EL (cell line): ENCODE measurements around the gene SAE1.
A peak's percentile ranks its signal among the peaks of the same experiment; 100 is the strongest.

Experiments used
- DNase-seq: peaks from one replicate; pipeline ENCODE4 v3.0.0-alpha.2; 2016

Gene SAE1

GRCh38 chr19:47168065-47168464 is 37.4 kb downstream of the SAE1 start:
- DNase-seq = no peak

DNA sequence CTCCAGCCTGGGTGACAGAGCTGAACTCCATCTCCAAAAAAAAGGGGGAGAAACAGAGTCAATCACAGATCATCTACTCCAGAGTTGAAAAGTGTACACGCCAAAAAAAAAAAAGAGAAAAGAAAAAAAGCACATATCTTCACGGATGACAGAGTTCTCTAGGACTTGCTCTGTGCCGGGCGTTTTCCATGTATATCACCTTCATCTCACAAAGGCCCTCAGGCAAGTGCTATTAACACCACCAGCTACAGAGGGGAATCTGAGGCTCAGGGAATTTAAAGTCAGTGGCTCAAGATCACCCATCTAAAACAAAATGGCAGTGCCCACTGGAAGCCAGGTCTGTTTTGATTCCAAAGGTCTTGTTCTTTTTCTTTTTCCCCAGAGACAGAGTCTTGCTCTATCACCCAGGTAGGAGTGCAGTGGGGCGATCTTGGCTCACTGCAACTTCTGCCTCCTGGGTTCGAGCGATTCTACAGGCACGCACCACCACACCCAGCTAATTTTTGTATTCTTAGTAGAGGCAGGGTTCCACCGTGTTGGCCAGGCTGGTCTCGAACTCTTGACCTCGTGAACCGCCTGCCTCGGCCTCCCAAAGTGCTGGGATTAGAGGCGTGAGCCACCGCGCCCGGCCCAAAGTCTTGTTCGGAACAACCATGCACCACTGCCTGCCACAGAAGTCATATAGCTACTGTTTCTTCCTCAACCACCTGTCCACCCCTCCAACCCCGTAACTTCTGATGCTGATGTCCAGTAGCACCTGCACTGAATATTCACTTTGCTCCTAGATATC is 42.2 kb downstream of the SAE1 start:
- no peak for DNase-seq

- DNase-seq = peak; percentile 59
Measured at GRCh38 chr19:47176071-47176626, 45.5 kb downstream of the SAE1 start.

DNA sequence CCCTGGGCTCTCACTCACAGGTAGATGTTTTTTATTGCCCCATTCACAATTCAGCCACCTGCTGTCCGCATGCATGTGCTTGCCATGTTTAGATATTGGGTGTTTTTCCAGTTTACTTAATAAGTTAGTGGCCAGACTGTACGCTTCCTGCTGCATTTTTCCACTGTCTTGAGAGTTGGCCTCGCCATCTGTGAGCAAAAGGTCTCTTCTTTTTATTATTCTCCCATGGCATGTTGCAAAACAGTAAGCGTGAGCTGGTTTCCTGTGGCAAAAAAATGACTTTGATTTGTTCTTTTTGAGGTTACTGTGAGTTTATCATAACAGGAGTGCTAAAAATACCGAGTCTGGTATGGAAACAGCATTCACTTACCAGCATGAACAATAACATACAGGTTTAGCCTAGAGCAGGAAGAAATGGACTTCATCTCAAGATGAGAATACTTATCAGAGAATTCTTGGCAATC is 46.0 kb downstream of the SAE1 start:
- DNase-seq = peak; percentile 71

DNA sequence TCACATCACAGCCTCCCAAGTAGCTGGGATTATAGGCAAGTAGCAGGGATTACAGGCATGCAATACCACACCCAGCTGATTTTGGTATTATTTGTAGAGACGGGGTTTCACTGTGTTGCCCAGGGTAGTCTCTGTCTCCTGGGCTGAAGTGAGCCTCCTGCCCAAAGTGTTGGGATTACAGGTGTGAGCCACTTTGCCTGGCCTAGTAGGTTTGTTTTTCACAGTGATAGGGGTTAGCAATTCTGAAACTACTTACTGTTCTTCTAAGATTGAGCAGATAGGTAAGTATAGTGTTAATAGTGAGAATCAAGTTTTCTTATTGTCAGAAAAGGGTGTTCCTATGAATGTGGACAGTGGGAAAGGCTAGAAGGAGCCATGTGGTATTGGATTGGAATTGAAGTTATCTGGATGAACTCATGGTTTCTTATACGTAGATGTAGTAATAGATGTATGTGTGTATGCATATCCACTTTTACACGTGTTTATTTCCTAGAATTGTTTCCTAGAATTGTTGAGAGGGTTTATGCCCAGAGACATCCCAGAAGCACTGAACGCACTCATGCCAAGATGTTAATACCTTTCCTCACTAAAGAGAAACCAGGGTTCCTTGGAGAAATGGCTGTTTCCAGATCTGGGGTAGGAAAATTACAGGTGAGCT is 49.1 kb downstream of the SAE1 start:
- DNase-seq = no peak

- DNase-seq = no peak
Measured at GRCh38 chr19:47183601-47184000, 53.0 kb downstream of the SAE1 start.

DNA sequence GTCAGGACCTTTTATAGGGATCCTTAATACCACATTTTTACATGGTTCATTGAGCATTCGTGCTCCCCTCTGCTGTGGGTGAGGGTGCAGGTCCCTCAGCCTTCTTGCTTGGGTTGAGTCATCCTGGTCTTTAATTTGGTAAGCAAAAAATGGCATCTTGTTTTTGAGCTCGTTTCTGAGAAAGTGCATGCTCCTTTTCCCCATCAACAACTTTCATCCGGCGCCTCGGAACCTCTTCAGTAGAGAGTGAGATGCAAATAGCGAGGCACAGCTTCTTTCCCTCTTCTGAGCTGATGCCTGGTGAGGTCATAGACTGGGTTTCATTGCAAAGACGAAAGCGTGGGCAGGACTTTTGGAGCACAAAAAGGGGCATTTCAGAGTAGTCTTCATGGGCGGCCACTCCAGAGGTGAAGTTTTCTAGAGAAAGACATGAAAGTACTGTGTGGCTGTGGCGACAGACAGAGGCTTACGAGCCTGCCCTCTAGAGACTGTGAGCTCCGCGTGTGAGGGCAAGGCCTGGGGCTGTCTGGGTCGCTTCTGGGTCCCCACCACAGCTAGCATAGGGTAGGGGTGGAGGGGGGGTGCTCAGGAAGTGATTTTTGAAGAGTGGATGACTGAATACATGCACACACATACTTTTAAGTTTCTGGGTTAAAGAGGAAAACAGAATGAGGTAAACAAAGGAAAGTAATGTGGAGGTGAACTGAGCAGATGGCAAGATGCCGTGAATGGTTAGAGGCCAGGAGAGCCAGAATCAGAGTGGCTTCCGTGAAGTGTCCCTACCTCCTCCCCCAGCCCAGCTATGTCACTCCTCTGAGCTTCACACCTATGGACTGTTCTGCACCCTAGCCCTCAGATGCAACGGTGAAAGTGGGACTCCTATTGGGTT is 56.1 kb downstream of the SAE1 start:
- no peak for DNase-seq

GRCh38 chr19:47187335-47187655 is 56.7 kb downstream of the SAE1 start:
- DNase-seq = no peak

DNA sequence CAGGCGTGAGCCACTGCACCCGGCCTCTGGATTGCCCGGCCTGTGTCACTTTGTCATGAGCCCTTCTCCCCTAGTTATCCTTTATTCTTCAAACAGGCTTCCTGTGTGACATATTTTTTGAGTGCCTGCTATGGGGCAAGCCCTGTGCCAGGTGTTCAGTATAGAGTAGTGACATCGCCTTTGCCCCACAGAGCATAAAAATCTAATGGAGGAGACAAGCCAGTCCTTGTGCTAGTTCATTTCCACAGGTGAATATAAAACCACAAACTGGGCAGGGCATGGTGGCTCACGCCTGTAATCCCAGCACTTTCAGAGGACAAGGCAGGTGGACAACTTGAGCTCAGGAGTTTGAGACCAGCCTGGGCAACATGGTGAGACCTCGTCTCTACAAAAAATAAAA is 57.2 kb downstream of the SAE1 start:
- no peak for DNase-seq

DNA sequence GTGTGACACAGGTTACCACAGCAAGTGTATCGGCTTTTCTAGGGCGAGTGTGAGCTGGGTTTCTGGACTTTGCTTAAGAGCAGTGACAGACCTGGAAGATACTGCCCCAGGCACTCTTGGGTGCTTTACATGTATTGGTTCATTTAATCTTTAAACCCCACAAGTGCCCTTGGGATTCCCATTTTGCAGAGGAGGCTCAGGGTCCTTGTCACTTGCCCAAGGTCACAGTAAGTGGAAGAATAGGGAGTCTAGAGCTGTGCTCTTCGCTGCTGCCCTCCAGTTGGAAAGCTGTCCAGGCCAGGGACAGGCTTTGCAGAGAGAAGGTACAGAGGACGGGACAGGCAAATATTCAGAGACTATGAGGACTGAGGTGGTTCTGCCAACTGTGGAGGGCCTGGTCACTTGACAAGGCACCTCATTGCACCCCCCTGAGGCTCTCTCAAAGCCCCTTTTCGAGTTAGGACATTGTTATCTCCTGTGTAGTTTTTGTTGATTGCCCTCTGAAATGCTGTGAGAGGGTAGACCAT is 57.9 kb downstream of the SAE1 start:
- no peak for DNase-seq

DNA sequence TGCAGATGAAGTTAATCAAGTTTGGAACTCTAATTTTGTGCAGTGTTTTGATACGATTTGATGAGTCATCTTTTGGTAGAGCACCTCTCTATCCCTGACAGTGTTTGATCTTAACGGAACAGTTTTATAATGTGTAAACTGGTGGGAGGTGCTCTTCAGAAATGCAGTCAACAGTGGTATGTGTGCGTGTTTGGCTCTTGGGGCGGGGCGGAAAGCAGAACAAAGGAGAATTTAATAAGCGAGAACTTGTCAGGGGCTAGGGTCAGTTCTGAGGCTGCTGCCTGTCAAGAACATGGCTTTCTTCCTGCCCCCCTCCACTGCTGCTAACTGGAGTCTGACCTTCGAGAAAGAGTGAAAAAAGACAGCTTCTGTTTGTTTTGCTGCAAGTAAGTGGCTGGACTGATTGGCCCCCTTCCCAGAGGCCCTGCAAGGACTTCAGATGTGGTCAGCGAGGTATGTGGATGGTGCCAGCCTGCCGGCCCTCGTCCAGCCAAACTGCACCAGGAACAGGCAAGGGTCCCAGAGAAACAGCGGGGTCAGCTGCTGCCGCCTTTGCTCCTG is 59.6 kb downstream of the SAE1 start:
- DNase-seq = peak; percentile 75

- DNase-seq = no peak
Measured at GRCh38 chr19:47195434-47195833, 64.8 kb downstream of the SAE1 start.

DNA sequence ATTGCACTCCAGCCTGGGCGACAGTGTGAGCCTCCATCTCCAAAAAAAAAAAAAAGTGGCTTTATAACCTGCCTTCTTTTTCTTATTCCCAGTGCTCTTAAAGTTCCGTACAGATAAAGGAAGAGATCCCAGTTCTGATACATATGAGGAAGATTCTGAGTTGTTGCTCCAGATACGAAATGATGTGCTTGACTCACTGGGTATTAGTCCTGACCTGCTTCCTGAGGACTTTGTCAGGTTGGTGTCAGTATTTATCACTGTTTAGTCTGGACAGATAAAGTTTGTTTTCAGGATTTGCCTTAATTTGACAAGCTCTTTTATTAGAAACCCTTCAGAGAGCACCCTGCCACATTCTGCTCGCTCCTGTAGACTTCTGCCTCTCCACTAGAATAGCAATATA is 66.5 kb downstream of the SAE1 start:
- DNase-seq = no peak

- no peak for DNase-seq
Measured at GRCh38 chr19:47200530-47200929, 69.9 kb downstream of the SAE1 start.

DNA sequence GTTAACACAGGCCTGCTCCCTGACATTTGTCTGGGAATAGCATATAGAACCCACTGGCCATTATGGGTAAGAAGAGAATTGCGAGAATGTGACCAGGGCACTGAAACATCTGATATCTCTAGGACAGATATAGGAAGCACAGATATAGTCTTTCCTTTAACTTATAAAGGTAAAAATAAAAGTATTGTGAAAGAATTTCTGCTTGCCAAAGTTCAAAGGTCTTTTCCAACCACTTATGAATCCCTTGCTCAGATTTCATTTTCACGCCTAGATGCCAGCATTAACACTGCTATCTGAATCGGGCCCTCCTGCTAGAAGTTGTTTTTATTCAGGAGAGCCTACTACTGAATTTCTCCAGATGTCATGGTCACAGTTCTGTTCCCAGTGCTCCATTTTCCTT is 72.6 kb downstream of the SAE1 start:
- no peak for DNase-seq

DNA sequence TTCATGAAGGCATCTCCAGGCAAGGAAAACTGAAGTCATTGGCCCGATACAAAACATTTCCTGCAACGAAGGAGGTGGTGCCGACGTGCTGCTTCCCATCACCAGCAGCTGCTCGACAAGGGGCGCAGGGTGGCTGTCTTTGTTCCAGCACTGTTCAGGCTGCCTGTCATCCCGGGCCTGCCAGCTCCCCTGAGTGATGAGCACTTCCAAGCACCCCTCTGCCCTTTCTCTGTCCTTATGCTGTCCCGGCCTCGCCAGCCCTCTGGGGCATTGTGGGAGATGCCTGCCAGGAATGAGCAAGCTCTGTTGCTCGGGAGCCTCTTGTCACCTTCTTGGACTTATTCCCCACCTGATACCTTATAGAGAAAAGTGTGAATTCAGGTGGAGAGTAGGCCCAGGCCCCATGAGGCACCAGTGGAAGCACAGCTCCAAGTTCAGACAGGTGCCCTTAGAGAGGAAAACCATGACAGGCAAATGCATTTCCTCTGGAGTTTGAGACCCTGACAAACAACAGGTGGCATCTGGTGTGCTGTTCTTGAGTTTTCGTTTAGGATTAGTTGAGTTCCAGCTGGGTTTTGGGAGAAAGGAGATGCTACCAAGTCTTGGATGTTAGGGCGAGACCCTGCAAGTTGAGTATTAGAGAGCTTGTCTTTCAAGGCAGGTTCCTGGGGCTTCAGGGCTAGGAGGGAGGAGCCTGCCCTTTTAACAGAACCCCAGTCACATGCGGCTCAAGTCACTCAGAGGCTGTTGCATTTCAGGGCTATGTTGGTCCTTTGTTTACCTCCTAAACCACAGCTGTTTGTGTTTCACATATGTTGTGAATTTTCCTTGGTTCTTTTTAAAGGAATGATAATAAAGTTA is 78.9 kb downstream of the SAE1 start:
- no peak for DNase-seq

DNA sequence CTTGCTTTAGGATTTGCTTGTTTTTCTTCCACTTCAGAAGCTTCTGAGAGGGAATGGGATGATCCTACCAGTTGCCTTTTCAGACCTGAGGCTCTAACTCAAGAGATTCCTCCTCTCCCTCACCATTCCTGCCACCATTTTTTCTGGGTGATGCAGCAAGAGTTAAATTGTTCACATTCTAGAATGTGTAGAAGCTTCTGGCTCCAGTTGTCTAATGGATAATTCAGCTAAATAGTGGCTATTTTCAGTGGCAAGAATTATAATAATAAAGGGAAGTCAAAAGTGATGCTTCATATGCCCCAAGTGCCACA is 79.5 kb downstream of the SAE1 start:
- no peak for DNase-seq

DNA sequence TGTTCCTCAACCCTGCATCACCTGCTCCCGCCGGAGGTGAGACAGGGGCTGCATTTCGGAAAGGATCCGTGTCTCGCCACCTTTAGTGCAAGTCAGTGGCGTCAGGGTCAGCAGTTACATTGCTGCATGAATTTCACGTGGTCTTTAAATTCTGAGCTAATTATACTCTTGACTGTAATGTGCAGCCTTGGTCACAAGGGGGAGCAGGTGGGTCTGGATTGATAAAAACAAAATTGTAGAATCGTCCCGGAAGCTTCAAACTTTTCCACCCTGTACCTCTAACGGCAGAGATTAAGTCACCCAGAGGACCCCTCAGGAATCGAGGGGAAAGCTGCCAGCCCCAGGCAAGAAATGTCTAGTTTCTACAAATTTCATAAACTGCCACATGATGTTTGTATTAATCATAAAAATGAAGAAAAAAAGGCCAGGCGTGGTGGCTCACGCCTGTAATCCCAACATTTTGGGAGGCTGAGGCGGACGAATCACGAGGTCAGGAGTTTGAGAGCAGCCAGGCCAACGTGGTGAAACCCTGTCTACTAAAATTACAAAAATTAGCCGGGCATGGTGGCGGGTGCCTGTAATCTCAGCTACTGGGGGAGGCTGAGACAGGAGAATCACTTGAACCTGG is 80.2 kb downstream of the SAE1 start:
- peak; percentile 83 for DNase-seq

GRCh38 chr19:47215581-47215980 is 84.9 kb downstream of the SAE1 start:
- no peak for DNase-seq

DNA sequence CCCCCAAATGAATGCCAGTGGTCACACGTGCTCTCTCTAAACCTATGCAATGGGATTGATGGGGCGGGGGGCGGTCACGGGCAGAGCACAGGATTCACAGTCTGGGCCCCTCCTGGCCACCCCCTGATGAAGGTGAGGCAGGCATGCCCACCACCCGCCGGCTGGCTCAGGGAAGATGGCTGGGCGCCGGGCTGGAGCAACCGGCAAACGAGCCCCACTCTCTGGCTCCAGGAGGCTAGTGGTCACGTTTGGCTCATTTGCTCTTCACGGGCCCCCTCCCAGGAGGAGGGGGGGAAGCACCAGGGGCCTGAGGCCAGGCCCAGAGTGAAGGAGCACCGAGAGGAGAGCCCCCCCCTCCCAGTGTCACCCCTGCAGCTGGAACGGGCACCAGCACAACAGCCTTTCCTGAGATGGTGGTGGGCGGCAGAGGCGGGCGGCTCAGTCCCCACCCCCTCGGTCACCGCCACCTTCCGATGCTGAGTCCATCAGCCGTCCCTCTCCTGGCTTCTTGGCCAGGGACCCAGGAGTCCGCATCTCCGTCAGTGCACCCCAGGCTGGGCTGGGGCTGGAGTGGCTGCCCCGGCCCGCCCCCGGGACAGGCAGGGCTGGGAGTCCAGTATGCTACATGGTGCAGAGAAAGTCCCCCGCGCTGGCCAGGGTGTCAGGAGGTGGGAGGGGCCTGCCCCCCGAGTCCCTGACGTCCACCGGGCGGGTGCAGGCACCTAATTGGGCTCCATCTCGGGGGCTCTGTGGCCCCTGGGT is 90.6 kb downstream of the SAE1 start:
- DNase-seq = no peak

DNA sequence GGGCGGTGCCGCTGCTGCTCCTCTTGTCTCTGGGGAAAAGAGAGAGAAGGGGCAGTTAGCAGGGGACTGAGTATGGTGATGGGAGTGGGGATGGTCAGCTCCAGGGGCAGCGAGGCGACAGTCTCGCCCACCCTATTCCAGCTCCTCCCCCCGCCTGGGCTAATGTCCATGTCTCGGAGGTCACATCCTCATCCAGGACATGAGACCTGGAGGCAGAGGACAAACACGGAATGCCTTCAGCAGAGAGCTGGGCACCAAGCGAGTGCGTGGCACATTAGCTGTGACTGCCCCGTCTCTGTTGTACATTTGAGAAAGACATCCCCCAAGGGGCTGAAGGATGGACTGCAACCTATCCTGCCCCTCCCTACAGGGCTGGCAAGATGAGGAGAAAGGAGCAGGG is 91.3 kb downstream of the SAE1 start:
- DNase-seq = no peak
